Measurements from ENCODE around the gene RASSF1. TPM values are rescaled to one million over a fixed set of nuclear protein-coding genes. Genes with fewer than 3 reads are reported as not detected.
"Not testable (repeated sequence)": the region's sequence is repeated elsewhere in the genome, so short reads cannot be mapped to it uniquely, and the experiment has no call there.

Gene RASSF1
- total RNA-seq, 1 donor from 2014 or later, result 25.8 TPM

DNA sequence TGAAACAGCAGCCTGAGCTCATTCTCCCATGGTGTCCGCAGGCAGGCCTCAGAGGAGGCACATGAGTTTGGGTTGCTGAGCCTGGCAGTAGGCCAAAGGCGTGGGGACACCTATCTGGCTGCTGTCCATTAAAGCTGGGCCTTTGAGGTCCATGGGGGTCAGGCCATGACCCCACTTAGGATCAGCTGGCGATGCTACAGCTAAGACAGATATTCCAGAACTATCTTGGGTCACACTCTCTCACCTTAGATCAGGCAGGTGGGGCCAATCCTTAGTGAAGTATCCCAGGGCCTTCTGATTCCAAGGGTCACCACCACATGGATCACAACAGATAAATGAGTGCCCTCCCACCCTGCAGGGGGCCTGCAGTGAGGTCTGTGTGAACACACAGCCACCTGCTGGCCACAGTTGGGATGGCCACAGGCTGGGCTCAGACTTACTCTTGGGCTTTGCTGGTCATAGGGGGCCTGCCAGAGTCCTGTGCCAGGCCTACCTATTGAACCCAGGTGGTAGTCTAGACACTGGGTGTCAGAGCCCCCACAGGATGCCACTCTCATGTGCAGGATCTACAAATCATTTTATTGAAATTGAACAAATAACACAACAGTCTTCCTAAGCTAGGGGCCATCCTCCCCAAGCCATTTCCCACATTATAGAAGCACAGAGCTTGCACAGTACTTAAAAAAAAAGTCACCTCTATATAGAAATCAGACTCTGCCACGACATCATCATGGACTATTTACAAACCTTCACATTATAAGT is 16.1 kb downstream of the RASSF1 start:
- peak; percentile 65 for DNase-seq (ENCODE audit: low spot score)

- no peak for DNase-seq (ENCODE audit: low spot score)
These were observed 16.9 kb downstream of the RASSF1 start for GRCh38 chr3:50323614-50324199.

GRCh38 chr3:50323092-50323600 is 17.5 kb downstream of the RASSF1 start:
- DNase-seq (ENCODE audit: low spot score), result no peak

- DNase-seq (ENCODE audit: low spot score), result no peak
These were observed 18.1 kb downstream of the RASSF1 start, which contains the start of gene HYAL2 for GRCh38 chr3:50322386-50323091. Gene HYAL2, minus strand, starts transcription at chr3:50322745. Its CDS starts 2,256 bp downstream, at chr3:50320489.

- DNase-seq (ENCODE audit: low spot score), result no peak
These were observed 18.6 kb downstream of the RASSF1 start for GRCh38 chr3:50322115-50322385.

- peak; percentile 95 for DNase-seq (ENCODE audit: low spot score)
These were observed 19.1 kb downstream of the RASSF1 start for GRCh38 chr3:50321336-50322114.

GRCh38 chr3:50320853-50321335 is 19.7 kb downstream of the RASSF1 start:
- peak; percentile 86 for DNase-seq (ENCODE audit: low spot score)

DNA sequence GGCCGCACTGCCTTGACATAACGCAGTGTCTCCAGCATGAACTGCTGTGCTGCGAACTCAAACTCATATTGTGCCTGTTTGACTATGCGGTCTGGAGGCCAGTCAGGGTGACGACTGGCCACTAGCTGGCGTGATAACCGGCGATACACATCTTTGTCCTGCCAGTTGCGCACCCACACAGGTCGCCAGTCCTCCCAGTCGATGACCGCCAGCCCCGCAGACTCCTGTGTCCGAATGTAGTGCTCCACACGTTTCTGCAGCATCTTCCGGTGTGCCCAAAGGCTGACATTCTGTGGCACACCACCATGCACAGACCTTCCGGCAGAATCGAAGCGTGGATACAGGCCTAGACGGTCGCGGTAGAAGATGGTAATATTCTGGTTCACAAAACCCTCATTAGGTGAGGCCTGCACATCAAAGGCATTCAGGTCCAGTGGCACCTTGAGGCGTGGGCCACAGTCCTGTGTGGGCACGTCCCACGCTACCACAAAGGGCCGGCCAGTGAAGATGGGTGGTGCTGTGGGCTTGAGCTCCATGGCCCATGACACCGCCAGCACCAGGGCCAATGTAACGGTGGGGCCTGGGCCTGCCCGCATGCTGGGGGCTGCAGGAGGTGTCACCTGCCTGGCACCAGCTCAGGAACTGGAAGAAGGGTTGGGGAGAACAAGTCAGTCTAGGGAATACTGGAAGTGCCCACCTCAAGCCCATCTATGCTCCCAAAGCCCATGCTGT is 20.6 kb downstream of the RASSF1 start:
- DNase-seq (ENCODE audit: low spot score), result no peak

- no peak for DNase-seq (ENCODE audit: low spot score)
These were observed 21.3 kb downstream of the RASSF1 start for GRCh38 chr3:50319181-50319893.

- DNase-seq (ENCODE audit: low spot score), result no peak
These were observed 22.0 kb downstream of the RASSF1 start for GRCh38 chr3:50318615-50319014.

- no peak for DNase-seq (ENCODE audit: low spot score)
These were observed 22.5 kb downstream of the RASSF1 start for GRCh38 chr3:50318163-50318562.

DNA sequence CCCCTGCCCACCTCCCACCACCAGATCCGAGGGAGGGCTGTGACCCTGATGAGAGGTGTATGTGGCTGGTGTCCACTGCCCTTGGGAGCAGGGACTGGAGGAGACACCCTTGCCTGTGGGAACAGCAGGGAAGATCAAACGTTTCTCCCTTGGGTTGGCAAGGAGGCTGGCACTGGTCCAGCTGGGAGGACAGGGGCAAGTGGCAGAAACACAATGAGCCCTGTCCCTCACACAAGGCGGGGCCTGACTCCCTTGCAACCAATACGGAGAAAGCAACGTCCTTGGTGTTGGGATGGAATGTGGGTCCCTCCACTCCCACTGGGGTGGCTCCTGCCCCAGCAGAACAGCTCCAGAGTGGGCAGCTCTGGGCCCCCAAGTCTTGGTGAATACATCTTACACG is 23.3 kb downstream of the RASSF1 start:
- no peak for DNase-seq (ENCODE audit: low spot score)

GRCh38 chr3:50316657-50317242 is 23.9 kb downstream of the RASSF1 start:
- peak; percentile 71 for DNase-seq (ENCODE audit: low spot score)

DNA sequence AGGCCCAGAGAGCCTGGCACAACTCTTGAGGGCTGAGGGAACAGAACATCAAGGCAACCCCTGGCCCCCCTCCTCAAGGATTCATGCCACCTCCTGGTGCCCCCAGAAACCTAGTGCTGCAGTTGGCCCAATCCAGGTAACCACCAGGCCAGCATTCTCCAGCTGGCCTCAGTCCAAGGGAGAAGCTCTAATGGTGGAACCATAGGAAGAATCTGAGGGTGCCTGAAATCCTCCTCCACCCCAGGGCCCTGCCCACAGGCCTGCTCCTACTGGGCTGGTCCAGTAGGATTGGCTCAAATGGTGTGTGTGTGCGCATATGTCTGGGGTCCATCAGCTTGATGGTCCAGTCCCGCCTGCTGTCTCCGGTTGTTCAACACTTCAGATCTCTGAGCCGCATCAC is 25.8 kb downstream of the RASSF1 start:
- DNase-seq (ENCODE audit: low spot score), result no peak

- no peak for DNase-seq (ENCODE audit: low spot score)
These were observed 26.3 kb downstream of the RASSF1 start for GRCh38 chr3:50314342-50314741.

DNA sequence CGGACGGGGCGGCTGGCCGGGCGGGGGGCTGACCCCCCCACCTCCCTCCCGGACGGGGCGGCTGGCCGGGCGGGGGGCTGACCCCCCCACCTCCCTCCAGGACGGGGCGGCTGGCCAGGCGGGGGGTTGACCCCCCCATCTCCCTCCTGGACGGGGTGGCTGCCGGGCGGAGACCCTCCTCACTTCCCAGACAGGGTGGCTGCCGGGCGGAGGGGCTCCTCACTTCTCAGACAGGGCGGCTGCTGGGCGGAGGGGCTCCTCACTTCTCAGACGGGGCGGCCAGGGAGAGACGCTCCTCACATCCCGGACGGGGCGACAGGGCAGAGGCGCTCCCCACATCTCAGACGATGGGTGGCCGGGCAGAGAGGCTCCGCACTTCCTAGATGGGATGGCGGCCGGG is 28.6 kb downstream of the RASSF1 start:
- DNase-seq (ENCODE audit: low spot score), result not testable (repeated sequence)

- DNase-seq (ENCODE audit: low spot score), result no peak
These were observed 36.0 kb downstream of the RASSF1 start for GRCh38 chr3:50304601-50305000.

DNA sequence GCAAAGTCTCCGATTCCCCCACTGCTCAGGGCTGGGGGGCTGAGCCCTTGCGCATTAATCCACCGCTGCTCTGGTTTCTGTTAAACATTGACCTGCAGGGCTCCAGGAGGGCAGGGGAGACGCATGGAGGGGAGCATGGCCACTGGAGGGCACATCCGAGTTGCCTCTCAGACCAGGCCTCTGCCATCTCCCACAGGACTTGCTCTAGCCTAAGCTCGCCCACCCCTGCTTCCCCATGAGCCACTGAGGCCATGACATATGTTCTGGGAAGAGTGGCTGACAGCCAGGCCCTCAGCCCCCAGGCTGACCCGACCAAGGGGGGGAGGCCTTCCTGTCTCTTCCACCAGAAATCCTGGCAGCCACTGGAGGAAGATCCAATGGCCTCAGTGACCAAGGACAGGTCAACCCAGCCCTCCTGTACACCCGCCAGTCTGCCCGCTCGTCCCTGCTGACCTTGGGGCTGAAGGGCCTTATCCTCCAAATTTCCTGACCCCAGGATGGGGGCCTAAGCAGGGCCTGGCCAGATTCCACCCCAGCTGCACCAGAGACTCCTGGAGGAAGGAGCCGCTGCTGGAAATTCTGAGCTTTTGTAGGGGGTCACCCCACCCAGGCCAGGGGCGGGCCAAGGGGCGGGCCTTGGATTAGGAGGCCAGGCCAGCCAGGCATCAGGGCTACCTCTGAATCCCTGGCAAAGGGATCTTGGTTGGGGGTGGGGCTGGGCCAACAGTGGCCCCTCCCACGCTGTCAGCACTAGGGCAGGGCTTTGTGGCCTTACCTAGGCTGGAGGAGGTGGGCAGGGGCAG is 37.4 kb downstream of the RASSF1 start, which contains the start of gene HYAL1:
Gene HYAL1 (minus strand): TSS at position 562 of the 803 bp plus-strand sequence. CDS start 618 bp downstream, outside the sequence.
- DNase-seq (ENCODE audit: low spot score), result no peak
